ENCODE data around the gene ELL3.
"Not testable (repeated sequence)": the region's sequence is repeated elsewhere in the genome, so short reads cannot be mapped to it uniquely, and the experiment has no call there.

ELL3 gene

GRCh38 chr15:43776718-43777266 is at the start of gene ELL3:
TSS of gene ELL3 (minus strand) at chr15:43776966. CDS start at chr15:43776901, 65 bp downstream.
- DNase-seq (ENCODE audit: low read depth in 2 of 2): peak; percentile 58 to 73

GRCh38 chr15:43826029-43826507 is 49.3 kb upstream of the ELL3 start:
- DNase-seq (ENCODE audit: low read depth in 2 of 2): no peak

GRCh38 chr15:43825305-43825704 is 48.5 kb upstream of the ELL3 start:
- DNase-seq (ENCODE audit: low read depth in 2 of 2): not testable (repeated sequence)

- peak; percentile 85 to 86 for DNase-seq (ENCODE audit: low read depth in 2 of 2)
Observed at GRCh38 chr15:43824302-43825246, 47.8 kb upstream of the ELL3 start, which contains the start of gene MFAP1. TSS of gene MFAP1 (minus strand) at chr15:43824690. CDS start at chr15:43824569, 121 bp downstream.

- DNase-seq (ENCODE audit: low read depth in 2 of 2): no peak
Observed at GRCh38 chr15:43821505-43821904, 44.7 kb upstream of the ELL3 start.

- DNase-seq (ENCODE audit: low read depth in 2 of 2): not testable (repeated sequence)
Observed at GRCh38 chr15:43815064-43815463, 38.3 kb upstream of the ELL3 start.

GRCh38 chr15:43808960-43809678 is 32.4 kb upstream of the ELL3 start:
- DNase-seq (ENCODE audit: low read depth in 2 of 2): no peak

- DNase-seq (ENCODE audit: low read depth in 2 of 2): no peak
Observed at GRCh38 chr15:43808435-43808950, 31.7 kb upstream of the ELL3 start.

- DNase-seq (ENCODE audit: low read depth in 2 of 2): not testable (repeated sequence)
Observed at GRCh38 chr15:43802676-43803075, 25.9 kb upstream of the ELL3 start.

GRCh38 chr15:43800286-43801141 is 23.7 kb upstream of the ELL3 start, which contains the start of gene HYPK:
TSS of gene HYPK (plus strand) at chr15:43800599. CDS start at chr15:43800623, 24 bp downstream.
- peak; percentile 82 to 88 for DNase-seq (ENCODE audit: low read depth in 2 of 2)

- DNase-seq (ENCODE audit: low read depth in 2 of 2): no peak
Observed at GRCh38 chr15:43799945-43800285, 23.1 kb upstream of the ELL3 start, which contains the start of gene SERINC4. TSS of gene SERINC4 (minus strand) at chr15:43800220. CDS start at chr15:43799986, 234 bp downstream.

- DNase-seq (ENCODE audit: low read depth in 2 of 2): no peak
Observed at GRCh38 chr15:43799209-43799944, 22.6 kb upstream of the ELL3 start.

- no peak for DNase-seq (ENCODE audit: low read depth in 2 of 2)
Observed at GRCh38 chr15:43796566-43796965, 19.8 kb upstream of the ELL3 start.

- no peak for DNase-seq (ENCODE audit: low read depth in 2 of 2)
Observed at GRCh38 chr15:43795997-43796396, 19.2 kb upstream of the ELL3 start.

- no peak for DNase-seq (ENCODE audit: low read depth in 2 of 2)
Observed at GRCh38 chr15:43795197-43795596, 18.4 kb upstream of the ELL3 start.

- DNase-seq (ENCODE audit: low read depth in 2 of 2): no peak
Observed at GRCh38 chr15:43794269-43795037, 17.7 kb upstream of the ELL3 start.

GRCh38 chr15:43793647-43794046 is 16.9 kb upstream of the ELL3 start:
- DNase-seq (ENCODE audit: low read depth in 2 of 2): no peak

- DNase-seq (ENCODE audit: low read depth in 2 of 2): peak in 1 of 2 donors; percentile 8
Observed at GRCh38 chr15:43792761-43793476, 16.2 kb upstream of the ELL3 start.
